ENCODE results near the gene COG5.

COG5 gene

GRCh38 chr7:107187774-107188173 is 375.9 kb downstream of the COG5 start:
- no peak for DNase-seq (ENCODE audit: low read depth)
- H3K4me3 ChIP-seq (ENCODE audit: low read depth, low read length), result no peak overlapping the region
- TF ChIP-seq CTCF (IDR thresholded peaks at IDR 0.05; ENCODE audit: low read depth, low read length, missing control alignments), result no peak
- in situ Hi-C loops (cut with HindIII; ENCODE audit: low sequenced_read_pairs), result loop anchor here (25.0 kb wide), 1 partner anchor 550 kb away; the partner anchor contains the start of gene CBLL1

- DNase-seq (ENCODE audit: low read depth), result no peak
- H3K4me3 ChIP-seq (ENCODE audit: low read depth, low read length), result no peak overlapping the region
- TF ChIP-seq CTCF (IDR thresholded peaks at IDR 0.05; ENCODE audit: low read depth, low read length, missing control alignments), result no peak
- in situ Hi-C loops (cut with HindIII; ENCODE audit: low sequenced_read_pairs), result loop anchor here (25.0 kb wide), 1 partner anchor 551 kb away; the partner anchor contains the start of gene CBLL1
These were observed 377.5 kb downstream of the COG5 start for GRCh38 chr7:107186240-107186639.

GRCh38 chr7:107185716-107186115 is 378.0 kb downstream of the COG5 start:
- in situ Hi-C loops (cut with HindIII; ENCODE audit: low sequenced_read_pairs), result loop anchor here (25.0 kb wide), 1 partner anchor 552 kb away; the partner anchor contains the start of gene CBLL1
- no peak for TF ChIP-seq CTCF (IDR thresholded peaks at IDR 0.05; ENCODE audit: low read depth, low read length, missing control alignments)
- no peak for DNase-seq (ENCODE audit: low read depth)
- no peak overlapping the region for H3K4me3 ChIP-seq (ENCODE audit: low read depth, low read length)

- no peak for TF ChIP-seq CTCF (IDR thresholded peaks at IDR 0.05; ENCODE audit: low read depth, low read length, missing control alignments)
- H3K4me3 ChIP-seq (ENCODE audit: low read depth, low read length), result no peak overlapping the region
- in situ Hi-C loops (cut with HindIII; ENCODE audit: low sequenced_read_pairs), result loop anchor here (25.0 kb wide), 1 partner anchor 556 kb away; the partner anchor contains the start of gene CBLL1
- no peak for DNase-seq (ENCODE audit: low read depth)
These were observed 382.5 kb downstream of the COG5 start for GRCh38 chr7:107181172-107181571.

GRCh38 chr7:107180378-107180777 is 383.3 kb downstream of the COG5 start:
- no peak overlapping the region for H3K4me3 ChIP-seq (ENCODE audit: low read depth, low read length)
- peak; percentile 63 for DNase-seq (ENCODE audit: low read depth)
- in situ Hi-C loops (cut with HindIII; ENCODE audit: low sequenced_read_pairs), result loop anchor here (25.0 kb wide), 1 partner anchor 557 kb away; the partner anchor contains the start of gene CBLL1
- no peak for TF ChIP-seq CTCF (IDR thresholded peaks at IDR 0.05; ENCODE audit: low read depth, low read length, missing control alignments)

- H3K4me3 ChIP-seq (ENCODE audit: low read depth, low read length), result no peak overlapping the region
- in situ Hi-C loops (cut with HindIII; ENCODE audit: low sequenced_read_pairs), result loop anchor here (25.0 kb wide), 1 partner anchor 558 kb away; the partner anchor contains the start of gene CBLL1
- TF ChIP-seq CTCF (IDR thresholded peaks at IDR 0.05; ENCODE audit: low read depth, low read length, missing control alignments), result no peak
- peak; percentile 12 for DNase-seq (ENCODE audit: low read depth)
These were observed 384.2 kb downstream of the COG5 start for GRCh38 chr7:107179326-107180164.
